HepG2 (cell line): ENCODE results near the gene SLC26A3. TPM values are rescaled to one million over a fixed set of nuclear protein-coding genes. Genes with fewer than 3 reads are reported as not detected.

Experiments
- GATA4 ChIP-seq: sonication (generic); IDR thresholded peaks from 2 replicates; pipeline ENCODE4 v1.6.1; 2016; ENCODE audit warnings: antibody characterized with exemption, low read depth, borderline replicate concordance
- MAFK ChIP-seq, 2 experiments: IDR thresholded peaks in 1 of 2; conservative IDR thresholded peaks in 1 of 2; 2 replicates each; pipeline ENCODE4 v1.6.1; 2011; ENCODE audit warnings: improper control_type of control experiment in 2 of 2, low read length in 2 of 2
- PAX8 ChIP-seq: sonication (generic); formaldehyde crosslinking; IDR thresholded peaks from 2 replicates; pipeline ENCODE4 v1.8.0; 2022; ENCODE audit warnings: mild to moderate bottlenecking, missing genetic modification reagents, borderline replicate concordance
- POLR2AphosphoS5 ChIP-seq: IDR thresholded peaks from 2 replicates; pipeline ENCODE4 v1.6.1; 2012; ENCODE audit warnings: low read depth, low read length
- SRSF9 ChIP-seq: fragments of 200-400 bp; formaldehyde crosslinking; IDR thresholded peaks from 2 replicates; pipeline ENCODE4 v1.6.1; 2018; ENCODE audit warnings: borderline replicate concordance, mild to moderate bottlenecking, low read depth, low read length; ENCODE audit not compliant: insufficient read depth, poor library complexity, severe bottlenecking
- ZFP36L2 ChIP-seq: sonication (generic); formaldehyde crosslinking; IDR thresholded peaks from 2 replicates; pipeline ENCODE4 v1.4.0; 2020; ENCODE audit warnings: missing genetic modification reagents
- ZNF747 ChIP-seq: sonication (generic); formaldehyde crosslinking; IDR thresholded peaks from 2 replicates; pipeline ENCODE4 v1.8.1; 2023; ENCODE audit warnings: missing genetic modification reagents, mild to moderate bottlenecking, borderline replicate concordance
- ZSCAN21 ChIP-seq: sonication (generic); formaldehyde crosslinking; IDR thresholded peaks from 2 replicates; pipeline ENCODE4 v1.8.0; 2022; ENCODE audit warnings: mild to moderate bottlenecking, missing genetic modification reagents, moderate library complexity, borderline replicate concordance
- polyA plus RNA-seq, 8 experiments: library from polyadenylated mRNA; depleted of rRNA in 3 of 8; stranded (reverse) in 7 of 8; unstranded in 1 of 8; fragments of >200 nt; fragmentation: Illumina TruSeq in 4 of 8; extraction: Trizol in 4 of 8; gene quantifications; 2 replicates each; pipeline versions ENCODE4 v1.2.1 to v1.2.3, GENCODE V29; 2011 to 2016; ENCODE audit warnings: low read depth in 4 of 8, missing spikeins in 1 of 8, mixed read lengths in 1 of 8; ENCODE audit not compliant: insufficient read depth in 1 of 8
- total RNA-seq, 5 experiments: library from RNA; depleted of rRNA; stranded (reverse); fragments of >200 nt; fragmentation: Illumina TruSeq; extraction: Trizol; gene quantifications; 2 replicates each; pipeline ENCODE4 v1.2.3, GENCODE V29; 2016; ENCODE audit warnings: low read depth in 1 of 5
- TF ChIP-seq, protein P1 (sequence below), 2 experiments: sonication (generic) in 1 of 2; formaldehyde crosslinking in 1 of 2; IDR thresholded peaks; 2 replicates each; pipeline versions ENCODE4 v1.4.0 to v1.6.1; 2018 to 2020; ENCODE audit warnings: missing genetic modification reagents in 2 of 2, borderline replicate concordance in 1 of 2, low read depth in 1 of 2, mild to moderate bottlenecking in 1 of 2, missing biosample characterization in 1 of 2
- TF ChIP-seq, protein P2 (sequence below): sonication (generic); formaldehyde crosslinking; conservative IDR thresholded peaks from 2 replicates; pipeline ENCODE4 v1.4.0; 2020; ENCODE audit warnings: mild to moderate bottlenecking, missing genetic modification reagents, moderate library complexity
- TF ChIP-seq, protein P3 (sequence below): sonication (generic); formaldehyde crosslinking; IDR thresholded peaks from 2 replicates; pipeline ENCODE4 v1.4.0; 2020; ENCODE audit warnings: mild to moderate bottlenecking, missing genetic modification reagents, borderline replicate concordance
- TF ChIP-seq, protein P4 (sequence below): sonication (generic); formaldehyde crosslinking; IDR thresholded peaks from 2 replicates; pipeline ENCODE4 v1.4.0; 2020; ENCODE audit warnings: missing genetic modification reagents, borderline replicate concordance

SLC26A3 gene
- total and polyA plus RNA-seq, 2 of the 13 experiments (the other 11 are each of a cell fraction or from before 2014, with no cell fraction given): 0.11 to 0.30 TPM

DNA sequence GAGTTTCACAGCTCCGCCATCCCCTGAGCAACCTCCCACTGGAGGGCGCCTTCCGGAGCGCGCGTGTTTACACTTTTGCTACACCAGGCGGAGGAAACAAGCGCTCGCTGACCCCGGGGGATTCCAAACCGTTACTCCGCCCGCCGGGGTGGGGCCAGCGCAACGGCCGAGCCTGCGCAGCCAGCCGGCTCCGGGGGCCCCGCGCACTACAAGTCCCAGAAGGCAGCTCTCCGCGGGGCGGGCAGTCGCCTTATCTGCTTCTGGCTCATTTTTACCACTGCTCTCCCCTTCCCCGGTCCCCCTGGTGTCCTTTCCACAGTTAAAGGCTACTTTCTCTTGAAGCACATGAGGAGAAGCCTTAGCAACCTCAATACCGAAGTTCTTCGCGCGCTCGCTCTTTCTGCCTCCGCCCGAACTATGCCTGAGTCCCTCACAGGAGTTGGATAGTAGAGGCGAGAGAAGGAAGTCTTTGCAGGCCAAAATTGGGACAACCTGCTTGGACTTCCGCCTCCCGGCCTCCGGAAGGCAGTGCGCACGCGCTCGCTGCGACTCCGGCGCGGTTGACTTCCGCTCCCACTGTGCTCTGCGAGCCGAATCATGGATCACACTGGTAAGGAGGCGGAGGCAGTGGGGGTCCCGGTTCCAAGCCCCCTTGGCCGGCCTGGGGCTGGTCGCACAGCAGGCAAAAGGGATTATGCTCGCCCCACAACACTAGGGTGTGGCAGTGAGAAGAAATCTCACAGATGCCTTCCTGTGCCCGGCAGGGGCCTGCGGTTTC is 59.3 kb downstream of the SLC26A3 start, which contains the start of gene CBLL1 (continued):
- TF ChIP-seq, protein P1, sequence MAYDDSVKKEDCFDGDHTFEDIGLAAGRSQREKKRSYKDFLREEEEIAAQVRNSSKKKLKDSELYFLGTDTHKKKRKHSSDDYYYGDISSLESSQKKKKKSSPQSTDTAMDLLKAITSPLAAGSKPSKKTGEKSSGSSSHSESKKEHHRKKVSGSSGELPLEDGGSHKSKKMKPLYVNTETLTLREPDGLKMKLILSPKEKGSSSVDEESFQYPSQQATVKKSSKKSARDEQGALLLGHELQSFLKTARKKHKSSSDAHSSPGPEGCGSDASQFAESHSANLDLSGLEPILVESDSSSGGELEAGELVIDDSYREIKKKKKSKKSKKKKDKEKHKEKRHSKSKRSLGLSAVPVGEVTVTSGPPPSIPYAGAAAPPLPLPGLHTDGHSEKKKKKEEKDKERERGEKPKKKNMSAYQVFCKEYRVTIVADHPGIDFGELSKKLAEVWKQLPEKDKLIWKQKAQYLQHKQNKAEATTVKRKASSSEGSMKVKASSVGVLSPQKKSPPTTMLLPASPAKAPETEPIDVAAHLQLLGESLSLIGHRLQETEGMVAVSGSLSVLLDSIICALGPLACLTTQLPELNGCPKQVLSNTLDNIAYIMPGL (CRISPR knock-in tag; IDR thresholded peaks at IDR 0.05; ENCODE audit: borderline replicate concordance in 1 of 2, low read depth in 1 of 2): peak; percentile 89 to 93
- TF ChIP-seq ZFP36L2 (CRISPR knock-in tag) (no peak), POLR2AphosphoS5 (peak; percentile 77), ZNF747 (CRISPR knock-in tag) (no peak; the same call in 1 of the 2 replicates), MAFK (conservative IDR thresholded peaks at IDR 0.05 in 1 of 2, IDR thresholded peaks at IDR 0.05 in 1 of 2; ENCODE audit: low read length in 2 of 2) (no peak), SRSF9 (no peak), ZSCAN21 (peak; percentile 72; the same call in 1 of the 2 replicates), PAX8 (CRISPR knock-in tag) (no peak), GATA4 (0 out of 2 replicates have a peak, but pooled peaks have one; percentile 16)
- TF ChIP-seq, protein P2, sequence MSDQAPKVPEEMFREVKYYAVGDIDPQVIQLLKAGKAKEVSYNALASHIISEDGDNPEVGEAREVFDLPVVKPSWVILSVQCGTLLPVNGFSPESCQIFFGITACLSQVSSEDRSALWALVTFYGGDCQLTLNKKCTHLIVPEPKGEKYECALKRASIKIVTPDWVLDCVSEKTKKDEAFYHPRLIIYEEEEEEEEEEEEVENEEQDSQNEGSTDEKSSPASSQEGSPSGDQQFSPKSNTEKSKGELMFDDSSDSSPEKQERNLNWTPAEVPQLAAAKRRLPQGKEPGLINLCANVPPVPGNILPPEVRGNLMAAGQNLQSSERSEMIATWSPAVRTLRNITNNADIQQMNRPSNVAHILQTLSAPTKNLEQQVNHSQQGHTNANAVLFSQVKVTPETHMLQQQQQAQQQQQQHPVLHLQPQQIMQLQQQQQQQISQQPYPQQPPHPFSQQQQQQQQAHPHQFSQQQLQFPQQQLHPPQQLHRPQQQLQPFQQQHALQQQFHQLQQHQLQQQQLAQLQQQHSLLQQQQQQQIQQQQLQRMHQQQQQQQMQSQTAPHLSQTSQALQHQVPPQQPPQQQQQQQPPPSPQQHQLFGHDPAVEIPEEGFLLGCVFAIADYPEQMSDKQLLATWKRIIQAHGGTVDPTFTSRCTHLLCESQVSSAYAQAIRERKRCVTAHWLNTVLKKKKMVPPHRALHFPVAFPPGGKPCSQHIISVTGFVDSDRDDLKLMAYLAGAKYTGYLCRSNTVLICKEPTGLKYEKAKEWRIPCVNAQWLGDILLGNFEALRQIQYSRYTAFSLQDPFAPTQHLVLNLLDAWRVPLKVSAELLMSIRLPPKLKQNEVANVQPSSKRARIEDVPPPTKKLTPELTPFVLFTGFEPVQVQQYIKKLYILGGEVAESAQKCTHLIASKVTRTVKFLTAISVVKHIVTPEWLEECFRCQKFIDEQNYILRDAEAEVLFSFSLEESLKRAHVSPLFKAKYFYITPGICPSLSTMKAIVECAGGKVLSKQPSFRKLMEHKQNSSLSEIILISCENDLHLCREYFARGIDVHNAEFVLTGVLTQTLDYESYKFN (CRISPR knock-in tag): peak; percentile 76
- TF ChIP-seq, protein P3, sequence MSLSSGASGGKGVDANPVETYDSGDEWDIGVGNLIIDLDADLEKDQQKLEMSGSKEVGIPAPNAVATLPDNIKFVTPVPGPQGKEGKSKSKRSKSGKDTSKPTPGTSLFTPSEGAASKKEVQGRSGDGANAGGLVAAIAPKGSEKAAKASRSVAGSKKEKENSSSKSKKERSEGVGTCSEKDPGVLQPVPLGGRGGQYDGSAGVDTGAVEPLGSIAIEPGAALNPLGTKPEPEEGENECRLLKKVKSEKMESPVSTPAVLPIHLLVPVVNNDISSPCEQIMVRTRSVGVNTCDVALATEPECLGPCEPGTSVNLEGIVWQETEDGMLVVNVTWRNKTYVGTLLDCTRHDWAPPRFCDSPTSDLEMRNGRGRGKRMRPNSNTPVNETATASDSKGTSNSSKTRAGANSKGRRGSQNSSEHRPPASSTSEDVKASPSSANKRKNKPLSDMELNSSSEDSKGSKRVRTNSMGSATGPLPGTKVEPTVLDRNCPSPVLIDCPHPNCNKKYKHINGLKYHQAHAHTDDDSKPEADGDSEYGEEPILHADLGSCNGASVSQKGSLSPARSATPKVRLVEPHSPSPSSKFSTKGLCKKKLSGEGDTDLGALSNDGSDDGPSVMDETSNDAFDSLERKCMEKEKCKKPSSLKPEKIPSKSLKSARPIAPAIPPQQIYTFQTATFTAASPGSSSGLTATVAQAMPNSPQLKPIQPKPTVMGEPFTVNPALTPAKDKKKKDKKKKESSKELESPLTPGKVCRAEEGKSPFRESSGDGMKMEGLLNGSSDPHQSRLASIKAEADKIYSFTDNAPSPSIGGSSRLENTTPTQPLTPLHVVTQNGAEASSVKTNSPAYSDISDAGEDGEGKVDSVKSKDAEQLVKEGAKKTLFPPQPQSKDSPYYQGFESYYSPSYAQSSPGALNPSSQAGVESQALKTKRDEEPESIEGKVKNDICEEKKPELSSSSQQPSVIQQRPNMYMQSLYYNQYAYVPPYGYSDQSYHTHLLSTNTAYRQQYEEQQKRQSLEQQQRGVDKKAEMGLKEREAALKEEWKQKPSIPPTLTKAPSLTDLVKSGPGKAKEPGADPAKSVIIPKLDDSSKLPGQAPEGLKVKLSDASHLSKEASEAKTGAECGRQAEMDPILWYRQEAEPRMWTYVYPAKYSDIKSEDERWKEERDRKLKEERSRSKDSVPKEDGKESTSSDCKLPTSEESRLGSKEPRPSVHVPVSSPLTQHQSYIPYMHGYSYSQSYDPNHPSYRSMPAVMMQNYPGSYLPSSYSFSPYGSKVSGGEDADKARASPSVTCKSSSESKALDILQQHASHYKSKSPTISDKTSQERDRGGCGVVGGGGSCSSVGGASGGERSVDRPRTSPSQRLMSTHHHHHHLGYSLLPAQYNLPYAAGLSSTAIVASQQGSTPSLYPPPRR (CRISPR knock-in tag): no peak
- TF ChIP-seq, protein P4, sequence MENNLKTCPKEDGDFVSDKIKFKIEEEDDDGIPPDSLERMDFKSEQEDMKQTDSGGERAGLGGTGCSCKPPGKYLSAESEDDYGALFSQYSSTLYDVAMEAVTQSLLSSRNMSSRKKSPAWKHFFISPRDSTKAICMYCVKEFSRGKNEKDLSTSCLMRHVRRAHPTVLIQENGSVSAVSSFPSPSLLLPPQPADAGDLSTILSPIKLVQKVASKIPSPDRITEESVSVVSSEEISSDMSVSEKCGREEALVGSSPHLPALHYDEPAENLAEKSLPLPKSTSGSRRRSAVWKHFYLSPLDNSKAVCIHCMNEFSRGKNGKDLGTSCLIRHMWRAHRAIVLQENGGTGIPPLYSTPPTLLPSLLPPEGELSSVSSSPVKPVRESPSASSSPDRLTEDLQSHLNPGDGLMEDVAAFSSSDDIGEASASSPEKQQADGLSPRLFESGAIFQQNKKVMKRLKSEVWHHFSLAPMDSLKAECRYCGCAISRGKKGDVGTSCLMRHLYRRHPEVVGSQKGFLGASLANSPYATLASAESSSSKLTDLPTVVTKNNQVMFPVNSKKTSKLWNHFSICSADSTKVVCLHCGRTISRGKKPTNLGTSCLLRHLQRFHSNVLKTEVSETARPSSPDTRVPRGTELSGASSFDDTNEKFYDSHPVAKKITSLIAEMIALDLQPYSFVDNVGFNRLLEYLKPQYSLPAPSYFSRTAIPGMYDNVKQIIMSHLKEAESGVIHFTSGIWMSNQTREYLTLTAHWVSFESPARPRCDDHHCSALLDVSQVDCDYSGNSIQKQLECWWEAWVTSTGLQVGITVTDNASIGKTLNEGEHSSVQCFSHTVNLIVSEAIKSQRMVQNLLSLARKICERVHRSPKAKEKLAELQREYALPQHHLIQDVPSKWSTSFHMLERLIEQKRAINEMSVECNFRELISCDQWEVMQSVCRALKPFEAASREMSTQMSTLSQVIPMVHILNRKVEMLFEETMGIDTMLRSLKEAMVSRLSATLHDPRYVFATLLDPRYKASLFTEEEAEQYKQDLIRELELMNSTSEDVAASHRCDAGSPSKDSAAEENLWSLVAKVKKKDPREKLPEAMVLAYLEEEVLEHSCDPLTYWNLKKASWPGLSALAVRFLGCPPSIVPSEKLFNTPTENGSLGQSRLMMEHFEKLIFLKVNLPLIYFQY (CRISPR knock-in tag): no peak
